ENCODE data around the gene ESF1.

- TF ChIP-seq PAX8 (IDR thresholded peaks at IDR 0.05) = no peak
- no peak for TF ChIP-seq CTCF (IDR thresholded peaks at IDR 0.05 in 2 of 3, conservative IDR thresholded peaks at IDR 0.05 in 1 of 3; ENCODE audit: control insufficient read depth in 2 of 3, extremely low read depth in 1 of 3, insufficient read depth in 1 of 3, low read depth in 3 of 3, low read length in 3 of 3)
These were observed 48.9 kb downstream of the ESF1 start for GRCh38 chr20:13735826-13736225.

All from GM12878 (cell line).